DMS53 (cell line): ENCODE data around the gene REEP3.
"Not testable (repeated sequence)": the region's sequence is repeated elsewhere in the genome, so short reads cannot be mapped to it uniquely, and the experiment has no call there.

Experiments
- DNase-seq: peaks from one replicate; lab custom pipeline; 2025; lab: John Stamatoyannopoulos, UW

REEP3 gene

GRCh38 chr10:63630085-63630930, 109.1 kb downstream of the REEP3 start:
- peak; percentile 93 for DNase-seq

- DNase-seq, result no peak
Measured at GRCh38 chr10:63630931-63631680, 109.9 kb downstream of the REEP3 start.

- no peak for DNase-seq
Measured at GRCh38 chr10:63631991-63632390, 110.8 kb downstream of the REEP3 start.

- peak; percentile 66 for DNase-seq
Measured at GRCh38 chr10:63633677-63634487, 112.7 kb downstream of the REEP3 start.

GRCh38 chr10:63634488-63635065, 113.4 kb downstream of the REEP3 start:
- DNase-seq, result no peak

GRCh38 chr10:63636812-63637211, 115.6 kb downstream of the REEP3 start:
- DNase-seq, result no peak

GRCh38 chr10:63637901-63638327, 116.7 kb downstream of the REEP3 start:
- no peak for DNase-seq

- DNase-seq, result no peak
Measured at GRCh38 chr10:63641366-63641765, 120.2 kb downstream of the REEP3 start.

GRCh38 chr10:63641799-63642198, 120.6 kb downstream of the REEP3 start:
- DNase-seq, result no peak

- DNase-seq, result no peak
Measured at GRCh38 chr10:63642808-63643207, 121.6 kb downstream of the REEP3 start.

- no peak for DNase-seq
Measured at GRCh38 chr10:63644418-63645142, 123.4 kb downstream of the REEP3 start.

- no peak for DNase-seq
Measured at GRCh38 chr10:63645195-63645594, 124.0 kb downstream of the REEP3 start.

- DNase-seq, result no peak
Measured at GRCh38 chr10:63646491-63646890, 125.3 kb downstream of the REEP3 start.

- DNase-seq, result no peak
Measured at GRCh38 chr10:63651864-63652263, 130.7 kb downstream of the REEP3 start.

- DNase-seq, result no peak
Measured at GRCh38 chr10:63653747-63654146, 132.5 kb downstream of the REEP3 start.

- no peak for DNase-seq
Measured at GRCh38 chr10:63657761-63658160, 136.6 kb downstream of the REEP3 start.

- not testable (repeated sequence) for DNase-seq
Measured at GRCh38 chr10:63660941-63661340, 139.7 kb downstream of the REEP3 start.

GRCh38 chr10:63661347-63661746, 140.1 kb downstream of the REEP3 start:
- DNase-seq, result no peak

- DNase-seq, result no peak
Measured at GRCh38 chr10:63664341-63664885, 143.2 kb downstream of the REEP3 start.

- not testable (repeated sequence) for DNase-seq
Measured at GRCh38 chr10:63665006-63665580, 143.9 kb downstream of the REEP3 start.
